ENCODE measurements around the gene ANKRD18A.

ANKRD18A gene

GRCh38 chr9:38529317-38529716 is 91.1 kb downstream of the ANKRD18A start:
- no peak for DNase-seq (ENCODE audit: low read depth)

- DNase-seq (ENCODE audit: low read depth) = no peak
These were observed 92.9 kb downstream of the ANKRD18A start for GRCh38 chr9:38527503-38527902.

- DNase-seq (ENCODE audit: low read depth) = no peak
These were observed 93.8 kb downstream of the ANKRD18A start for GRCh38 chr9:38526591-38526990.

GRCh38 chr9:38523121-38523520 is 97.3 kb downstream of the ANKRD18A start:
- DNase-seq (ENCODE audit: low read depth) = no peak

GRCh38 chr9:38521762-38522161 is 98.6 kb downstream of the ANKRD18A start:
- no peak for DNase-seq (ENCODE audit: low read depth)
